Fibroblast of skin of left biceps (primary cell): Measurements from ENCODE around the gene C12orf50.
"Not testable (repeated sequence)": the region's sequence is repeated elsewhere in the genome, so short reads cannot be mapped to it uniquely, and the experiment has no call there.

Source experiments
- DNase-seq, 2 experiments: peaks; one replicate each; pipeline ENCODE4 v3.0.0-alpha.2; 2013; ENCODE audit warnings: low read depth in 2 of 2

Gene C12orf50

GRCh38 chr12:88029093-88029665 lies at the start of gene C12orf50:
Gene C12orf50 (minus strand): TSS chr12:88029401. CDS start chr12:88026962, 2,439 bp downstream.
- DNase-seq = no peak

GRCh38 chr12:88067301-88067700 lies 38.1 kb upstream of the C12orf50 start:
- DNase-seq = no peak

- DNase-seq = no peak
Observed at GRCh38 chr12:88063375-88063774, 34.2 kb upstream of the C12orf50 start.

- DNase-seq = no peak
Observed at GRCh38 chr12:88062474-88062873, 33.3 kb upstream of the C12orf50 start.

GRCh38 chr12:88058719-88059077 lies 29.5 kb upstream of the C12orf50 start:
- no peak for DNase-seq

- DNase-seq = no peak
Observed at GRCh38 chr12:88057994-88058718, 29.0 kb upstream of the C12orf50 start.

GRCh38 chr12:88056571-88056970 lies 27.4 kb upstream of the C12orf50 start:
- DNase-seq = no peak

- DNase-seq = peak in 1 of 2 experiments; percentile 1
Observed at GRCh38 chr12:88052686-88053085, 23.5 kb upstream of the C12orf50 start.

- no peak for DNase-seq
Observed at GRCh38 chr12:88044035-88044434, 14.8 kb upstream of the C12orf50 start.

- DNase-seq = no peak
Observed at GRCh38 chr12:88037770-88038169, 8.6 kb upstream of the C12orf50 start.

- peak; percentile 37 to 39 for DNase-seq
Observed at GRCh38 chr12:88036353-88036965, 7.3 kb upstream of the C12orf50 start.

- DNase-seq = no peak
Observed at GRCh38 chr12:88035907-88036289, 6.7 kb upstream of the C12orf50 start.

GRCh38 chr12:88035271-88035906 lies 6.2 kb upstream of the C12orf50 start:
- peak; percentile 33 to 54 for DNase-seq

- not testable (repeated sequence) for DNase-seq
Observed at GRCh38 chr12:88031161-88031560, 2.0 kb upstream of the C12orf50 start.

GRCh38 chr12:88026196-88026595 lies 3.0 kb downstream of the C12orf50 start:
- no peak for DNase-seq

- no peak for DNase-seq
Observed at GRCh38 chr12:88017964-88018363, 11.2 kb downstream of the C12orf50 start.

- no peak for DNase-seq
Observed at GRCh38 chr12:88015825-88016224, 13.4 kb downstream of the C12orf50 start.

- no peak for DNase-seq
Observed at GRCh38 chr12:88011755-88012154, 17.4 kb downstream of the C12orf50 start.

- no peak for DNase-seq
Observed at GRCh38 chr12:88006351-88006750, 22.9 kb downstream of the C12orf50 start.

- DNase-seq = no peak
Observed at GRCh38 chr12:88001327-88001726, 27.9 kb downstream of the C12orf50 start.

- DNase-seq = peak; percentile 26 to 29
Observed at GRCh38 chr12:87995581-87996178, 33.5 kb downstream of the C12orf50 start.

- DNase-seq = no peak
Observed at GRCh38 chr12:87991483-87991882, 37.7 kb downstream of the C12orf50 start.
